DND-41 (cell line): ENCODE measurements around the gene RNF181.

Experiments
- EZH2 ChIP-seq: IDR thresholded peaks from 3 replicates; pipeline ENCODE4 v1.6.1; 2012; ENCODE audit warnings: borderline replicate concordance, low read depth, mild to moderate bottlenecking, moderate library complexity, low read length, inconsistent platforms; ENCODE audit not compliant: severe bottlenecking
- TF ChIP-seq, protein P1 (sequence below): IDR thresholded peaks from 2 replicates; pipeline ENCODE4 v1.5.1; 2012; ENCODE audit warnings: borderline replicate concordance, low read length, moderate library complexity, mild to moderate bottlenecking; ENCODE audit not compliant: poor library complexity, severe bottlenecking; ENCODE audit errors: extremely low read depth

DNA sequence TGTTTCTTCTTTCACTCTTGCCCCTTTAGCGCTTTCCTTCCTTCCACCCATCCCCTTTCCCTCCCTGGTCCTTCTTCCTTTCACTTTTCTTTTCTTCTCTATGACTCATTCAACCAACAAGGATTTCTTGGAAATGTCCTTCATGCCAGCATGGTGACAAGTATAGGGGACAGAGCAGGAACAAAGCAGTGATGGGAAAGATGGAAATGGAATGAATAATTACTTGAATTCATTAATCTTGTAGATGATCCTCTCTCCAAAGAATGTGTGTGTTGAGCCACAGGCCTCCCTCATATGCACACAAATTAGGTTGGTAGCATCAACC, 9.8 kb upstream of the RNF181 start:
- TF ChIP-seq, protein P1, sequence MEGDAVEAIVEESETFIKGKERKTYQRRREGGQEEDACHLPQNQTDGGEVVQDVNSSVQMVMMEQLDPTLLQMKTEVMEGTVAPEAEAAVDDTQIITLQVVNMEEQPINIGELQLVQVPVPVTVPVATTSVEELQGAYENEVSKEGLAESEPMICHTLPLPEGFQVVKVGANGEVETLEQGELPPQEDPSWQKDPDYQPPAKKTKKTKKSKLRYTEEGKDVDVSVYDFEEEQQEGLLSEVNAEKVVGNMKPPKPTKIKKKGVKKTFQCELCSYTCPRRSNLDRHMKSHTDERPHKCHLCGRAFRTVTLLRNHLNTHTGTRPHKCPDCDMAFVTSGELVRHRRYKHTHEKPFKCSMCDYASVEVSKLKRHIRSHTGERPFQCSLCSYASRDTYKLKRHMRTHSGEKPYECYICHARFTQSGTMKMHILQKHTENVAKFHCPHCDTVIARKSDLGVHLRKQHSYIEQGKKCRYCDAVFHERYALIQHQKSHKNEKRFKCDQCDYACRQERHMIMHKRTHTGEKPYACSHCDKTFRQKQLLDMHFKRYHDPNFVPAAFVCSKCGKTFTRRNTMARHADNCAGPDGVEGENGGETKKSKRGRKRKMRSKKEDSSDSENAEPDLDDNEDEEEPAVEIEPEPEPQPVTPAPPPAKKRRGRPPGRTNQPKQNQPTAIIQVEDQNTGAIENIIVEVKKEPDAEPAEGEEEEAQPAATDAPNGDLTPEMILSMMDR: no peak
- TF ChIP-seq EZH2: no peak
